DND-41 (cell line): ENCODE measurements around the gene PTPRN2.

Source experiments
- ATAC-seq: fragments of 200-7000 bp; cut with Tn5 transposase; 3 replicates; pipeline ENCODE4 v1.9.1; 2021; ENCODE audit warnings: low read depth; ENCODE audit not compliant: insufficient read depth
- DNase-seq: peaks from one replicate; pipeline ENCODE4 v3.0.0-alpha.2; 2020
- H2AFZ ChIP-seq: 2 replicates; pipeline ENCODE4 v1.6.0; 2012; ENCODE audit warnings: low read depth, low read length
- H3K27ac ChIP-seq: 2 replicates; pipeline ENCODE4 v1.5.1; 2012; ENCODE audit warnings: low read length, inconsistent platforms
- H3K27me3 ChIP-seq: fragments of 200-600 bp; sonication (generic); 2 replicates; pipeline ENCODE4 v1.6.0; 2012; ENCODE audit warnings: low read length, mild to moderate bottlenecking, inconsistent platforms; ENCODE audit not compliant: insufficient read depth, poor library complexity
- H3K36me3 ChIP-seq: 2 replicates; pipeline ENCODE4 v1.5.1; 2012; ENCODE audit warnings: low read length, inconsistent platforms; ENCODE audit not compliant: insufficient read depth
- H3K4me1 ChIP-seq: 2 replicates; pipeline ENCODE4 v1.5.1; 2012; ENCODE audit warnings: mild to moderate bottlenecking, low read length; ENCODE audit not compliant: insufficient read depth
- H3K4me2 ChIP-seq: 2 replicates; pipeline ENCODE4 v1.6.0; 2012; ENCODE audit warnings: mild to moderate bottlenecking, moderate library complexity, low read length, inconsistent platforms; ENCODE audit not compliant: insufficient read depth
- H3K4me3 ChIP-seq, 2 experiments: fragments of 200-600 bp in 1 of 2; shearing (Covaris generic) in 1 of 2; 2 replicates each; pipeline ENCODE4 v1.5.1; 2012 to 2016; ENCODE audit warnings: inconsistent platforms in 2 of 2, low read length in 2 of 2, mild to moderate bottlenecking in 2 of 2, low read depth in 1 of 2, moderate library complexity in 1 of 2
- H3K79me2 ChIP-seq: 2 replicates; pipeline ENCODE4 v1.6.0; 2012; ENCODE audit warnings: low read length, inconsistent platforms; ENCODE audit not compliant: insufficient read depth
- H3K9ac ChIP-seq: 2 replicates; pipeline ENCODE4 v1.6.0; 2012; ENCODE audit warnings: low read depth, mild to moderate bottlenecking, inconsistent platforms, low read length, moderate library complexity
- H3K9me3 ChIP-seq: 2 replicates; pipeline ENCODE4 v1.5.1; 2012; ENCODE audit warnings: low read length, moderate library complexity, mild to moderate bottlenecking, inconsistent platforms; ENCODE audit not compliant: insufficient read depth, severe bottlenecking
- H4K20me1 ChIP-seq: 2 replicates; pipeline ENCODE4 v1.6.0; 2012; ENCODE audit warnings: low read length; ENCODE audit not compliant: insufficient read depth
- EZH2 ChIP-seq: IDR thresholded peaks from 3 replicates; pipeline ENCODE4 v1.6.1; 2012; ENCODE audit warnings: borderline replicate concordance, low read depth, mild to moderate bottlenecking, moderate library complexity, low read length, inconsistent platforms; ENCODE audit not compliant: severe bottlenecking
- TF ChIP-seq, protein P1 (sequence below): IDR thresholded peaks from 2 replicates; pipeline ENCODE4 v1.5.1; 2012; ENCODE audit warnings: borderline replicate concordance, low read length, moderate library complexity, mild to moderate bottlenecking; ENCODE audit not compliant: poor library complexity, severe bottlenecking; ENCODE audit errors: extremely low read depth

PTPRN2 gene

DNA sequence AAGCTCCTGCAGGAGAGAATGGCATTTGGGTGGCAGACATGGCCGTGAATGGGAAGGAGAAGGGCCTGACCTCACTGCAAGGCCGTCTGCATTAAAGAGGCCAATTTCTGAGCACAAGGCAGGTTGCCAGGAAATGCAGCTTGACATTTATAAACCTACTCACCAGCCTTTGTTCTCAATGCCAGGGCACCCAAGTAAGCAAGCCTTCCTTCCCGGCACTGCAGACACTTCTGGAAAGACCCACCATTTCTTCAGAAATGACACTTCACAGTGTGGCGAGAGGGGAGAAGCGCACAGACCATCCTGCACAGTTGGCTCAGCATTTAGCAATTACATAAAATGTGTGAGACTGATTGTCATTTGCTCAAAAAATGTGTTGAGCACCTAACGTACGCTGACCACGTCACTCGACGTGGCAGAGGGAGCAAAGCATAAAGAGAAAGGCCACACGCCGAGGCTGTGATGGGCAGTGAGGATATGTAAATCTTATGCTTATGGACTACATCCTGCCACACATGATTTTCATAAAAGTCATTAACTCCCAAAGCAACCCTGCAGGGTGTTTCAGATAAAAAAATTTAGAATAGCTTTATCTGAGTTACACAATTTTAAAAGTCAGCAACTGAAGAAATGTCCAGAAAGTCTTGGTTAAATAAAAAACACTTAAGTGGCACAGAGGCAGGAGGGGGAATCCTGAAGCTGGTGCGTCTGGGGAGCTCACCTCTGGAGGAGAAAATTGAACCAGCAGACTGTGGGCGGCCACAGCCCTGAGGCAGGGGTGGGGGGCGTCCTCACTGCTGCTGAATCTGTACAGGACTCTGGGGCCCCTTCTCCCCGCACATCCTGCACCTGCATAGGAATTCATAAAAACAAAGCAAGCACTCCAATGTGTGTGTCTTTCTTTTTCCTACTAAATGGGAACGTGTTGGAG lies 543.8 kb downstream of the PTPRN2 start:
- no peak for DNase-seq
- peaks cover 5% of the 10 kb centered on the region for H3K9me3 ChIP-seq
- H3K36me3 ChIP-seq: no peaks in the 10 kb centered on the region
- no peak overlapping the region for H3K27ac ChIP-seq
- H3K4me1 ChIP-seq: no peaks in the 10 kb centered on the region
- H3K9ac ChIP-seq: no peak overlapping the region
- H2AFZ ChIP-seq: no peak overlapping the region
- H3K4me3 ChIP-seq: no peak overlapping the region
- H3K27me3 ChIP-seq: no peaks in the 10 kb centered on the region
- TF ChIP-seq, protein P1, sequence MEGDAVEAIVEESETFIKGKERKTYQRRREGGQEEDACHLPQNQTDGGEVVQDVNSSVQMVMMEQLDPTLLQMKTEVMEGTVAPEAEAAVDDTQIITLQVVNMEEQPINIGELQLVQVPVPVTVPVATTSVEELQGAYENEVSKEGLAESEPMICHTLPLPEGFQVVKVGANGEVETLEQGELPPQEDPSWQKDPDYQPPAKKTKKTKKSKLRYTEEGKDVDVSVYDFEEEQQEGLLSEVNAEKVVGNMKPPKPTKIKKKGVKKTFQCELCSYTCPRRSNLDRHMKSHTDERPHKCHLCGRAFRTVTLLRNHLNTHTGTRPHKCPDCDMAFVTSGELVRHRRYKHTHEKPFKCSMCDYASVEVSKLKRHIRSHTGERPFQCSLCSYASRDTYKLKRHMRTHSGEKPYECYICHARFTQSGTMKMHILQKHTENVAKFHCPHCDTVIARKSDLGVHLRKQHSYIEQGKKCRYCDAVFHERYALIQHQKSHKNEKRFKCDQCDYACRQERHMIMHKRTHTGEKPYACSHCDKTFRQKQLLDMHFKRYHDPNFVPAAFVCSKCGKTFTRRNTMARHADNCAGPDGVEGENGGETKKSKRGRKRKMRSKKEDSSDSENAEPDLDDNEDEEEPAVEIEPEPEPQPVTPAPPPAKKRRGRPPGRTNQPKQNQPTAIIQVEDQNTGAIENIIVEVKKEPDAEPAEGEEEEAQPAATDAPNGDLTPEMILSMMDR: no peak
- TF ChIP-seq EZH2: no peak
- no peaks in the 10 kb centered on the region for H4K20me1 ChIP-seq
- ATAC-seq: no peak
- no peak overlapping the region for H3K4me2 ChIP-seq
- no peaks in the 10 kb centered on the region for H3K79me2 ChIP-seq

DNA sequence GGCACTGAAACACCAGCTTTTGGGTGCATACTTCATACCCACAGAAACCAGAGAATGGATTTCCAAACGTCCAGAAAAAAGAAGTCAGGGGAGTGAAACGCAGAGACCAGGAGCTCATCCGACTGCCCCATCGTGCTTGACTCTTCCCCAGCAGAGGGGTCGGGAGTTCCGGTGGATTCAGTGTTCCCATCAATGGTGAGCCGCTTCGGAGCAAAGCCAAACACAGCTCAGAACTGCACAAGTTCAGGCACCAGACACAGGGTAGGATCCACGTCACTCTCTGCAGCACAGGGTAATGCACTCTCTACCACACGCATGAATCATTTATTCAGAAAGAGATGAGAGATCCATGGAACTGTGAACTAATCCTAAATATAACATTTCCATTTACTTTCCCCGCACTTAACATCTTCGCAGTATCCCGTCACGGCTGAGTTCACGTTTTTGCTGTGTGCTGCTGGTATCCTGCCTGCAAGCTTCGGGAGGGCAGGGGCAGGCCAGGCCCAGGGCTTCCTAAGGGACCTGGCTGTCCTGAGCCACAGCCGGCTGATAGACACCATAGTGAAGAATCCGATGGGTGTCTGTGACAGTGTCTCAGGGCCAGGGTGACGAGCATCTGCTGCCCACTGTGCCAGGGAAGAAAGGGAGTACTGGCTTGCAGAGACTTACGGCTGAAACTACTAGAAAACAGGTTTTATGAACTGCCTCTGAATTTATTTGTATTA lies 545.3 kb downstream of the PTPRN2 start:
- DNase-seq (no peak), ATAC-seq (no peak)
- no peak overlapping the region for H3K27ac ChIP-seq
- no peaks in the 10 kb centered on the region for H3K4me1 ChIP-seq
- no peaks in the 10 kb centered on the region for H4K20me1 ChIP-seq
- no peak overlapping the region for H2AFZ ChIP-seq
- no peak overlapping the region for H3K4me3 ChIP-seq
- no peak overlapping the region for H3K4me2 ChIP-seq
- H3K9ac ChIP-seq: no peak overlapping the region
- no peaks in the 10 kb centered on the region for H3K27me3 ChIP-seq
- TF ChIP-seq EZH2: no peak
- TF ChIP-seq, protein P1: no peak
- H3K79me2 ChIP-seq: no peaks in the 10 kb centered on the region
- peaks cover 5% of the 10 kb centered on the region for H3K9me3 ChIP-seq
- H3K36me3 ChIP-seq: no peaks in the 10 kb centered on the region

DNA sequence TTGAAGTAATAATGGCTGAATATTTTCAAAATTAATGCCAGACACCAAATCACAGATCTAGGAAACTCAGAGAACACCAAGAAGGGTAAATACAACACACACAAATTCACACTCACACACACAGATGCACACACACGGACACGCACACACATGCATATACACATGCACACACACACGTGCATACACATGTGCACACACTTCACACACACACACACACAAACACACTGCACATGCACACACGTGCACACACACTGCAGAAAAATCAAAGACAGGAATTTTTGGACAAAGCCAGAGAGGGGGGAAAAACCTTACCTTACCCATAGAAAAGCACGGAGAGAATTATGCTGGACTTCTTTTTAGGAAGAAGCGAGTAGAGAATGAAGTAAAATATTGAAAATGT lies 547.4 kb downstream of the PTPRN2 start:
- Histone ChIP-seq H3K4me3 (no peak overlapping the region), H3K9ac (no peak overlapping the region), H3K4me2 (no peak overlapping the region), H3K4me1 (no peaks in the 10 kb centered on the region), H3K79me2 (no peaks in the 10 kb centered on the region), H3K27me3 (no peaks in the 10 kb centered on the region), H3K27ac (no peak overlapping the region), H3K36me3 (no peaks in the 10 kb centered on the region), H2AFZ (no peak overlapping the region), H4K20me1 (no peaks in the 10 kb centered on the region), H3K9me3 (peaks cover 5% of the 10 kb centered on the region)
- DNase-seq (no peak), ATAC-seq (no peak)
- TF ChIP-seq, protein P1: no peak
- TF ChIP-seq EZH2: no peak
